HUES64 (cell line): Measurements from ENCODE around the gene OR6S1.
"Not testable (repeated sequence)": the region's sequence is repeated elsewhere in the genome, so short reads cannot be mapped to it uniquely, and the experiment has no call there.

Experiments used
- H3K27ac ChIP-seq: 2 replicates; pipeline ENCODE4 v1.7.0; 2013; ENCODE audit warnings: low read depth, low read length, inconsistent platforms
- H3K27me3 ChIP-seq: 2 replicates; pipeline ENCODE4 v1.6.1; 2013; ENCODE audit warnings: mild to moderate bottlenecking, low read length; ENCODE audit not compliant: insufficient read depth
- H3K36me3 ChIP-seq: 2 replicates; pipeline ENCODE4 v1.6.1; 2013; ENCODE audit warnings: mild to moderate bottlenecking, low read length; ENCODE audit not compliant: insufficient read depth
- H3K4me1 ChIP-seq: 2 replicates; pipeline ENCODE4 v1.6.1; 2013; ENCODE audit warnings: mild to moderate bottlenecking, low read length, moderate library complexity; ENCODE audit not compliant: insufficient read depth
- H3K4me3 ChIP-seq: 2 replicates; pipeline ENCODE4 v1.5.1; 2013; ENCODE audit warnings: mild to moderate bottlenecking, low read length, moderate library complexity
- H3K9ac ChIP-seq: 2 replicates; pipeline ENCODE4 v1.6.1; 2013; ENCODE audit warnings: mild to moderate bottlenecking, low read depth, low read length
- H3K9me3 ChIP-seq: 2 replicates; pipeline ENCODE4 v1.6.1; 2013; ENCODE audit warnings: low read depth, low read length; ENCODE audit not compliant: insufficient read depth
- WGBS: fragments of 150-250, 120-280 bp; methylation state at CpG from one replicate; pipeline ENCODE4 v1.1.7; 2013; ENCODE audit warnings: missing lambda C conversion rate; 5-methylcytosine and 5-hydroxymethylcytosine counted together

OR6S1 gene

GRCh38 chr14:20606190-20606901 is 35.1 kb downstream of the OR6S1 start:
- Histone ChIP-seq H3K27ac (no peak overlapping the region), H3K4me3 (no peak overlapping the region), H3K36me3 (no peaks in the 10 kb centered on the region), H3K4me1 (no peaks in the 10 kb centered on the region), H3K9me3 (no peaks in the 10 kb centered on the region), H3K9ac (no peak overlapping the region), H3K27me3 (no peaks in the 10 kb centered on the region)
- WGBS = 44% methylated on average over 8 of the region's 8 CpGs

- Histone ChIP-seq H3K27me3 (no peaks in the 10 kb centered on the region), H3K4me3 (no peak overlapping the region), H3K27ac (no peak overlapping the region), H3K36me3 (no peaks in the 10 kb centered on the region), H3K4me1 (no peaks in the 10 kb centered on the region), H3K9me3 (no peaks in the 10 kb centered on the region), H3K9ac (no peak overlapping the region)
- 95% methylated on average over 13 of the region's 13 CpGs for WGBS
Observed at GRCh38 chr14:20603813-20604690, 37.4 kb downstream of the OR6S1 start.

DNA sequence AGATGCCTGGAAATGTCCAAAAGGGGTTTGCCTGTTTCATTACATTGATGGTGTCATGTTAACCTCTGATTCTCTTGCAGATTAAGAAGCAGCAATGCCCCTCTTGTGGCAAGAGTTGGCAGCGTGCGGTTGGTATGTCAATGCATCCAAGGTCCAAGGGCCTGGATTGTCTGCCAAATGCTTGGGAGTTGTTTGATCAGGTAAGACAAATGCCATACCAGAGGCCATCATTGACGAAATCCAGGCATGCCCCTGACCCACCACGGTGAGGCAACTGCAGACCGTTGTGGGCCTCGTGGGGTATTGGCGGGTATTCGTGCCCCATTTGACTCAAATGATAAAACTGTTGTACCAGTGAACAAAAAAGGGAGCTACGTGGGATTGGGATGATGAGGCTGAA is 38.9 kb downstream of the OR6S1 start:
- Histone ChIP-seq H3K27me3 (no peaks in the 10 kb centered on the region), H3K36me3 (no peaks in the 10 kb centered on the region), H3K4me1 (no peaks in the 10 kb centered on the region)

GRCh38 chr14:20601522-20601921 is 40.0 kb downstream of the OR6S1 start:
- Histone ChIP-seq H3K9ac (no peak overlapping the region), H3K4me1 (no peaks in the 10 kb centered on the region), H3K4me3 (no peak overlapping the region), H3K27ac (no peak overlapping the region), H3K9me3 (no peaks in the 10 kb centered on the region), H3K36me3 (no peaks in the 10 kb centered on the region), H3K27me3 (no peaks in the 10 kb centered on the region)
- WGBS = 91% methylated on average over 12 of the region's 12 CpGs

More for the DNA sequence above, 38.9 kb downstream of the OR6S1 start:
- Histone ChIP-seq H3K4me3 (no peak overlapping the region), H3K9me3 (no peaks in the 10 kb centered on the region), H3K9ac (no peak overlapping the region), H3K27ac (no peak overlapping the region)
- 92% methylated on average over 9 of the region's 9 CpGs for WGBS

DNA sequence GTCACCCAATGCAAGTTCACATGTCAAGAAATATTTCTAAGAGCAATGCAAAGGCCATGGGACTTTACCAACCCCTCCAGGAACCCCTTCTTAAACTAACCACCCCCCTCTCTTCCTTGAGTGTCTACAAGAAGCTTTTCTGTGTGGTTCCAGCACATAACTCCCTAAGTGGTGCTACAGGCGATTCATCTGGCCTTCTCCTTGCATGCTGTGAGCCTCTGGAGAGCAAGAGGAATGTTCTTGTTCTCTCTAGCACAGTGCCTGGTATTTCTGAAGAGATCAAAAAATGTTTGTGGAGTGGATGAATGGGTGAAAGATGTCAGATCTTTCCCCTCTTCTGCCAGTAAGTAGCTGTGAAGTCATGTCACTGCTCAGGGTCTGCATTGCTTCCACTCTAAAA is 44.4 kb downstream of the OR6S1 start:
- Histone ChIP-seq H3K9ac (no peak overlapping the region), H3K27me3 (no peaks in the 10 kb centered on the region), H3K36me3 (no peaks in the 10 kb centered on the region), H3K9me3 (no peaks in the 10 kb centered on the region), H3K4me1 (no peaks in the 10 kb centered on the region), H3K4me3 (no peak overlapping the region), H3K27ac (no peak overlapping the region)
- WGBS = 88% methylated on average over 1 of the region's 1 CpG

- H3K4me3 ChIP-seq, H3K4me1 ChIP-seq, H3K27ac ChIP-seq, H3K27me3 ChIP-seq, H3K9ac ChIP-seq, H3K9me3 ChIP-seq, H3K36me3 ChIP-seq: not testable (repeated sequence)
- 95% methylated on average over 3 of the region's 3 CpGs for WGBS
Observed at GRCh38 chr14:20595726-20596125, 45.8 kb downstream of the OR6S1 start.

- Histone ChIP-seq H3K4me3 (no peak overlapping the region), H3K27ac (no peak overlapping the region), H3K9me3 (no peaks in the 10 kb centered on the region), H3K27me3 (no peaks in the 10 kb centered on the region), H3K4me1 (0 out of 2 replicates have a peak, but pooled peaks cover 1% of the 10 kb centered on the region), H3K9ac (no peak overlapping the region), H3K36me3 (no peaks in the 10 kb centered on the region)
- 100% methylated on average over 1 of the region's 1 CpG for WGBS
Observed at GRCh38 chr14:20592574-20592973, 48.9 kb downstream of the OR6S1 start.

DNA sequence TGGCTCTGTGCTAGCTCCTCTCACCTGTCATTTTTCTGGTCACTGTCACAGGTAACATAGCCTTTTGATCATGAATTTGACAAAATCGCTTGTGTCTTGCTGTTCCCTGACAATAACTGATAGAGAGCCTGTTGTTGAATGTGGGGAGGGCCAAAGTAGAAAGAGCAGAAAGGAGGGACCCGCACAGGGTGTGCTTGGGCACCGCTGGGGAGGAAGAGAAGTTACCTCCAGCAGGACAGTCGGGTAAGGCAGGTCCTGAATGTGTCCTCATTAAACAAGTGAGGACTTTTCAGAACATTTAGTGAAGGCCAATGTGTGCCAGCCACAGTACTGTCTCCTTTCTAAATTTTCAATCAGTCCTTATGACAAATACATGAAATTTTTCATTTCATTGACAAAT is 50.3 kb downstream of the OR6S1 start, which contains the start of gene RNASE12:
RNASE12 (minus strand) TSS at position 142 of the 400 bp plus-strand sequence. CDS start 653 bp downstream, outside the sequence.
- 89% methylated on average over 4 of the region's 4 CpGs for WGBS
- Histone ChIP-seq H3K9me3 (no peaks in the 10 kb centered on the region), H3K4me3 (no peak within 1 kb of the TSS), H3K36me3 (no peaks in the 10 kb centered on the region), H3K9ac (no peak within 1 kb of the TSS), H3K27ac (no peak within 1 kb of the TSS), H3K4me1 (0 out of 2 replicates have a peak, but pooled peaks cover 5% of the 10 kb centered on the region), H3K27me3 (no peaks in the 10 kb centered on the region)
